Activated CD4-positive, alpha-beta memory T cell treated with anti-CD3 and anti-CD28 coated beads, Interleukin-2, amount 10 ng/mL, durations not matched to agents 7 days and 5 days (primary cell): ENCODE measurements around the gene PATE1. TPM values are rescaled to one million over a fixed set of nuclear protein-coding genes. Genes with fewer than 3 reads are reported as not detected.
"Not testable (repeated sequence)": the region's sequence is repeated elsewhere in the genome, so short reads cannot be mapped to it uniquely, and the experiment has no call there.

Experiments
- CTCF ChIA-PET: fragments of 350-600 bp; sonication (Branson Sonifier 250); formaldehyde crosslinking; loops from one replicate; lab custom pipeline; 2021; ENCODE audit warnings: antibody characterized with exemption, inconsistent platforms; lab: Charles Lee
- POLR2A ChIA-PET: fragments of 350-600 bp; sonication (Branson Sonifier 250); formaldehyde crosslinking; loops from one replicate; lab custom pipeline; 2021; ENCODE audit warnings: antibody characterized with exemption; lab: Charles Lee
- DNase-seq: peaks from one replicate; pipeline ENCODE4 v3.0.0-alpha.2; 2020
- H3K27ac Mint-ChIP-seq: one replicate; pipeline ENCODE4 v1.8.0; 2021; ENCODE audit warnings: mild to moderate bottlenecking, mixed read lengths
- H3K27me3 Mint-ChIP-seq: one replicate; pipeline ENCODE4 v1.8.0; 2021; ENCODE audit warnings: mixed read lengths
- H3K36me3 Mint-ChIP-seq: one replicate; pipeline ENCODE4 v1.8.0; 2021; ENCODE audit warnings: low read depth, mixed read lengths
- H3K4me1 Mint-ChIP-seq: one replicate; pipeline ENCODE4 v1.8.0; 2021; ENCODE audit warnings: mixed read lengths
- H3K4me3 Mint-ChIP-seq: one replicate; pipeline ENCODE4 v1.8.0; 2021; ENCODE audit warnings: mild to moderate bottlenecking, mixed read lengths
- H3K9me3 Mint-ChIP-seq: one replicate; pipeline ENCODE4 v1.8.0; 2021; ENCODE audit warnings: mixed read lengths
- total RNA-seq, 2 experiments: library from RNA; stranded (reverse); gene quantifications; one replicate each; pipeline ENCODE4 v1.2.3, GENCODE V29; 2021

Gene PATE1, protein sequence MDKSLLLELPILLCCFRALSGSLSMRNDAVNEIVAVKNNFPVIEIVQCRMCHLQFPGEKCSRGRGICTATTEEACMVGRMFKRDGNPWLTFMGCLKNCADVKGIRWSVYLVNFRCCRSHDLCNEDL
- total RNA-seq, result not detected

DNA sequence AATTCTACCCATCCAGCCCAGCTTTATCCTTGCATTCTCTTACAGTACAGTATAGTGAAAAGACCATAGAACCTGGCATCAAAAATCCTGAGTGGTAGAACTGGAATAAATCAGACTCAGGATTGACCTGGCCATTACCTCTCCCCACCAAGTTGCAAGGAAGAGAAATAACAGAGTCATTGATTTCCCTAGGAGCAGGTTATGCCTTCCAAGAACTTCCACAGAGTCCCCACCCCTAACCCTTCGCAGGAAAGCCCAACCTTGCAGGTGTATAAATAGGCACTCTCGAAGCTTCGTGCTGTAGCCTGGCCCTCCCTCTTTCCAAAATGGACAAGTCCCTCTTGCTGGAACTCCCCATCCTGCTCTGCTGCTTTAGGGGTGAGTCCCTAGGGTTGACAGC lies at the start of gene PATE1:
Gene PATE1, plus strand, starts transcription at position 301 of the 400 bp plus-strand sequence. Its CDS starts 26 bp downstream, at position 327.
- Mint-ChIP-seq H3K4me1 (no peaks in the 10 kb centered on the region), H3K4me3 (no peak within 1 kb of the TSS), H3K36me3 (no peaks in the 10 kb centered on the region), H3K27me3 (peaks cover 13% of the 10 kb centered on the region), H3K9me3 (no peaks in the 10 kb centered on the region), H3K27ac (no peak within 1 kb of the TSS)
- DNase-seq, result no peak
- ChIA-PET POLR2A (interaction anchor here (0.9 kb wide), 1 partner anchor 203 kb away, joined by 3 read pairs; no protein-coding TSS in a partner anchor), CTCF (no interaction called here)

DNA sequence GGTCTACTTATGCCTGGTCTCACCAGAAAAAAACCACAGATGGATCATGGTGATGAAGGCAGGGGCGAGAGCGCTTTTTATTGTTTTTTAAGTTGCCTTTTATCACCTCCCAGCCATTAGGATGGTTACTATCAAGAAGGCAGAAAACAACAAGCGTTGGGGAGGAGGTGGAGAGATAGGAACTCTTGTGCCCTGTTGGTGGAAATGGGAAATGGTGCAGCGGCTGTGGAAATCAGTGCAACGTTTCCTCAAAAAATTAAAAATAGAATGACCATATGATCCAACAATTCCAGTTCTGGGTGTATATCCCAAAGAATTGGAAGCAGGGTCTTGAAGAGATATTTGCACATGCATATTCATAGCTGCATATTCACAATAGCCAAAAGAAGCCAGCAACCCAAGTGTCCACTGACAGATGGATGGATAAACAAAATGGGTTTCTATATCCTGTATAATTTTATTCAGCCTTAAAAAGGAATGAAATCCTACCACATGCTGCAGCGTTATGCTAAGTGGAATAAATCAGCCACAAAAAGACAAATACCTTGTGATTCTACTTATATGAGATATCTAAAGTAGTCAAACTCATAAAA lies 45.0 kb upstream of the PATE1 start:
- H3K27me3 Mint-ChIP-seq, result peaks cover 9% of the 10 kb centered on the region
- no peaks in the 10 kb centered on the region for H3K36me3 Mint-ChIP-seq
- H3K27ac Mint-ChIP-seq, result no peak overlapping the region
- H3K4me1 Mint-ChIP-seq, result no peaks in the 10 kb centered on the region
- H3K9me3 Mint-ChIP-seq, result no peaks in the 10 kb centered on the region
- no peak for DNase-seq
- H3K4me3 Mint-ChIP-seq, result no peak overlapping the region
- CTCF ChIA-PET, result no interaction called here
- POLR2A ChIA-PET, result no interaction called here

DNA sequence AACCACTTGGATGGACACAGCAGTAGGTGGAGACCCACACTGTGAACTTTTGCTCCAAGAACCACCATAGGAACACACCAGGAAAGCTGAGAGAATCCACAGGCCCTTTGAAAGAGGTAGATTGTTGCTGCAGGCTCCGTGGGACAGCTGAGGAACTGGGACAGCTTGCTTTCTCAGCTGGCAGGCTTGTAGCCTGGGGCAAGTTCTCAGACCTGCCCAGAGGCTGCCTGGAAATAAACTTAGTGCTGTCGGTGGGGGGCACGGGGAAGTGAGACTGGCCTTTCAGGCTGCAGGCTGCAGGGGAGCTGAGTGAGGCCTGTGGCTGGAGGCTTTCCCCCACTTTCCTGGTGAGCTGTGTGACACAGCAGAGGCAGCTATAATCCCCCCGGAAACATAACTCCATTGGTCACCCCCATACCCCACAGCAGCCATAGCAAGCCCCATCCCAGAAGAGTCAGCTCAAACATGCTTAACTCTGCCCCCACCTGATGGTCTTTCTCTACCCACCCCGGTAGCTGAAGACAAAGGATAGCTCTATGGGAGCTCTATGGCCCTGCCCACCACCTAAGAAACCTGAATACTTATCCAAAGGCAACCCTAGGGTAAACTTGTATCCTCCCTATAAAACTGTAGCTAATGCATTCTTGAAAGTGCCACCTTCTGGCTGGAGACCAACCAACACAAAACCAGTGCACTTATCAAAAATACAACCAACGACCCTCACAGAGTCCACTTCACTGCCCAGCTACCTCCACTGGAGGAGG lies 44.0 kb upstream of the PATE1 start:
- ChIA-PET POLR2A (no interaction called here), CTCF (interaction anchor here (0.5 kb wide), 1 partner anchor 217 kb away, joined by 3 read pairs; no protein-coding TSS in a partner anchor)
- no peak for DNase-seq
- Mint-ChIP-seq H3K36me3 (no peaks in the 10 kb centered on the region), H3K4me1 (no peaks in the 10 kb centered on the region), H3K9me3 (no peaks in the 10 kb centered on the region), H3K27ac (no peak overlapping the region), H3K27me3 (peaks cover 14% of the 10 kb centered on the region), H3K4me3 (no peak overlapping the region)

DNA sequence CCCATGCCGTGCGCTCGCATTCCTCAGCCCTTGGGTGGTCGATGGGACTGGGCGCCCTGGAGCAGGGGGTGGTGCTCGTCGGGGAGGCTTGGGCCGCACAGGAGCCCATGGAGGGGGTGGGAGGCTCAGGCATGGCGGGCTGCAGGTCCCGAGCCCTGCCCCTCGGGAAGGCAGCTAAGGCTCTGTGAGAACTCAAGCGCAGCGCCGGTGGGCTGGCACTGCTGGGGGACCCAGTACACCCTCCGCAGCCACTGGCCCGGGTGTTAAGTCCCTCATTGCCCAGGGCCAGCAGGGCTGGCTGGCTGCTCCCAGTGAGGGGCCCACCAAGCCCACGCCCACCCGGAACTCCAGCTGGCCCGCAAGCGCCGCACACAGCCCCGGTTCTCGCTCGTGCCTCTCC lies 41.4 kb upstream of the PATE1 start:
- H3K27ac Mint-ChIP-seq, H3K4me3 Mint-ChIP-seq, DNase-seq, POLR2A ChIA-PET, H3K4me1 Mint-ChIP-seq, CTCF ChIA-PET, H3K36me3 Mint-ChIP-seq, H3K9me3 Mint-ChIP-seq: not testable (repeated sequence)
- H3K27me3 Mint-ChIP-seq, result peaks cover 33% of the 10 kb centered on the region

DNA sequence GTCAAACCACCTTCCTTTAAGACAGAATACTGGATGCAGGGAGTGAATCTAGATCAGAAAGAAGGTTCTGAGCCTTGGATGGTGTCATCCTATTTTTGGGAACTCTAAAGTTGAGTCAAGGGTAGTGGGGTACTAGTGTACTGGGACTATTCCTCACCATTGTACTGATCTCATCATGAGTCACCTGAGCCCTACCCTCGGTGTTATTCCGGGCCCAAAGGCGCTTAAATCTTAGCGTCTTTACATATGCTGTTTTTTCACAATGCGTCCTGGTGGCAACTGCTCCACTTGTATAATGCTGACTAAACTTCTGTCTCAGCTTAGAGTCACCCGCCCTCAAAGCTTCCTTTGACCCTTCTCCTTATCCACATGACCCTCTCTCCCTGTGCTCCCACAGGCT lies 25.3 kb upstream of the PATE1 start:
- DNase-seq, result no peak

DNA sequence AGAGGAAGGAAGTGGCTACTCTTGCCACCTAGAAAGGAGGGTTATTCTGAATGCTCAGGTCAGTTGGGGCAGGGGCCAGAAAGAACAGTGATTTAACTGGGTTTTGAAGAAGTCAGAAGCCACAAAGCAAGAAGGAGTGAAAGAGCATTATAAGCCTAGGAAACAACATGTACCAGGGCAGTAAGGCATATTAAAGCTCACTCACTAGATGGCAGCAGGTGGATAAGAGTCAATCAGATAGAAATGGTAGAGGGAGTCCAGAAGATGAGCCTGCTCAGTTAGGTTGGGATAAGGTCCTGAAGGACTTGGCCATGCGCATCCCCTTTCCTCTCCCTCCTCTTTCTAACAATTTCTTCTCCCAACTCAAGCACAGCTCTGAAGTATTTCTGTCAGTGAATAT lies 22.0 kb upstream of the PATE1 start:
- CTCF ChIA-PET, result interaction anchor here (1.5 kb wide), 1 partner anchor 154 kb away, joined by 4 read pairs; no protein-coding TSS in a partner anchor
- H3K27me3 Mint-ChIP-seq, result peaks cover 16% of the 10 kb centered on the region

More for the DNA sequence above, 25.3 kb upstream of the PATE1 start:
- Mint-ChIP-seq H3K4me3 (no peak overlapping the region), H3K27me3 (peaks cover 14% of the 10 kb centered on the region), H3K9me3 (no peaks in the 10 kb centered on the region), H3K27ac (no peak overlapping the region), H3K36me3 (no peaks in the 10 kb centered on the region), H3K4me1 (no peaks in the 10 kb centered on the region)
- ChIA-PET POLR2A (no interaction called here), CTCF (no interaction called here)

DNA sequence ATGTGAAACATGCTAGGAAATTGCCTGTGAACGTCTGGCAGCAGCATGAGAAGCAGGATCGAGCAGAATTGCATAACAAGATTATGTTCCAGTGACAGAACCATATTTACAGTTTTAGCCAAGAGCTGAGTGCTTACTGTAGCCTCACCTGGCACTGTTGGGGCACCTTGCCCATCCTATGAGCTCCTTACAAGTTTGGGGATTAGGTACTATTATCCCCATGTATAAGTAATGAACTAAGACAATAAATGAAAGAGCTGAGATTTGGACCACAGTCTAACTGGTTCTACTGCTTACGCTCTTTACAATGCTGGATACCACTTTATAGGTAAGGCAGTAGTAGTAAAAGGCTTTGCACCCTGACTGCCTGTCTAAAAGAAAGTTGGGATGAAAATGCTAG lies 17.1 kb upstream of the PATE1 start:
- no peaks in the 10 kb centered on the region for H3K36me3 Mint-ChIP-seq
- H3K4me3 Mint-ChIP-seq, result no peak overlapping the region
- peaks cover 8% of the 10 kb centered on the region for H3K27me3 Mint-ChIP-seq
- no peaks in the 10 kb centered on the region for H3K9me3 Mint-ChIP-seq
- no peaks in the 10 kb centered on the region for H3K4me1 Mint-ChIP-seq
- no peak overlapping the region for H3K27ac Mint-ChIP-seq
- ChIA-PET POLR2A (no interaction called here), CTCF (no interaction called here)
- DNase-seq, result no peak

More for the DNA sequence above, 22.0 kb upstream of the PATE1 start:
- H3K9me3 Mint-ChIP-seq, result no peaks in the 10 kb centered on the region
- no peaks in the 10 kb centered on the region for H3K4me1 Mint-ChIP-seq
- H3K36me3 Mint-ChIP-seq, result no peaks in the 10 kb centered on the region
- no peak overlapping the region for H3K4me3 Mint-ChIP-seq
- POLR2A ChIA-PET, result no interaction called here
- no peak overlapping the region for H3K27ac Mint-ChIP-seq
- no peak for DNase-seq

DNA sequence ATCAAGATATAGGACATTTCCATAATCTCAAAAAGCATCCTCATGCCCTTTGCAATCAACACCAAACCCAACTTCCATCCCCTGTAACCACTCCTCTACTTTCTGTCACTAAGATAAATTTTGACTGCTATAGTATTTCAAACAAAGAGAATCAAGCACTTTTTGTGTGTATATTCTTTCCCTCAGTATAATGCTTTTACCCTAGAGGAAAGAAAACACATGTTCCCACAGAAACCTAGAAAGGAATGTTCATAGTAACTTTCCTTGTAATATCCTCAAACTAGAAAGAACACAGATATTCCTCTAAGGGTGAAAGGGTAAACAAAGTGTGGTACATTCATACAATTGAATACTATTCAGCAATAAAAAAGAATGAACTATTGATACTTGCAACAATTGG lies 5.5 kb upstream of the PATE1 start:
- no peaks in the 10 kb centered on the region for H3K36me3 Mint-ChIP-seq
- no peak overlapping the region for H3K4me3 Mint-ChIP-seq
- no peak for DNase-seq
- ChIA-PET CTCF (no interaction called here), POLR2A (no interaction called here)
- no peaks in the 10 kb centered on the region for H3K9me3 Mint-ChIP-seq
- H3K4me1 Mint-ChIP-seq, result no peaks in the 10 kb centered on the region
- H3K27me3 Mint-ChIP-seq, result peaks cover 21% of the 10 kb centered on the region
- H3K27ac Mint-ChIP-seq, result no peak overlapping the region

DNA sequence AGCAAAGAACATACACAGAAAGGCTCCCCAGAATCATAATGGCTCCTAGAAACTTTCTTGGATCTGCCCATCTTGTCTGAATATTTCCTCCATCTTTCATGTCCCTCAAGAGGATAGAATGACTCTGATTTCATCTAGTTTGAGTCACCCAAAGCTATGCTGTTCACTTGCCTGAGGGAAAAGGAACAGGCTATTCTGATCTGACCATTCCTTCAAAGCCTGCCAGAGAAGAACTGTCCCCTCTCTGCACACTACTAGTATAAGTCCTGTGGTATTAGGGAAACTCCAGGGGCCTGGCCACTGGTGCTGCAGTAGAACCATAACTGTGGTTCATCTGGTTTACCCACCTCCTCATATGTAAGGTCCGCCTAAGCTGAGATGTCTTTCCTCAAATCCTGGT lies 2.4 kb upstream of the PATE1 start:
- ChIA-PET CTCF (no interaction called here), POLR2A (no interaction called here)
- H3K36me3 Mint-ChIP-seq, result no peaks in the 10 kb centered on the region
- no peak for DNase-seq
- H3K27ac Mint-ChIP-seq, result no peak overlapping the region
- peaks cover 12% of the 10 kb centered on the region for H3K27me3 Mint-ChIP-seq
- H3K9me3 Mint-ChIP-seq, result no peaks in the 10 kb centered on the region
- no peaks in the 10 kb centered on the region for H3K4me1 Mint-ChIP-seq
- H3K4me3 Mint-ChIP-seq, result no peak overlapping the region

DNA sequence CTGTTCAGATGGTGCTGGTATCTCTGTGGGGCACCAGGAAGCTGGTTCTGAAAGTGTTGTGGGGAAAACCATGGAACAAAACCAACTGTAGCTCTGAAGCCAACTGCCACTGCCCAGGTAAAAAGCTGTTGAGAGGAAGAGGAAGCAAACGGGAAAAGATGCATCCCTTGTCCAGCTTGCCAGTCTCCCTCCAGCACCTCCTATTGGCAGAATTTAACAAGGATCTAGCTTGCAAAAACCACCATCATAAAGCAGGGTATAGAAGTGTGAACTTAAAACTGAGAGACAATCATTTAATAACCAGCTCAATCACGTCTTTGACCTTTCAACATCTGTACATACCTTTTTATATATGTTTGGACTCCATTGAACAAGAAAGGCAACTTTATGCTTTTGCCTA lies 4.5 kb downstream of the PATE1 start:
- Mint-ChIP-seq H3K36me3 (no peaks in the 10 kb centered on the region), H3K9me3 (no peaks in the 10 kb centered on the region), H3K4me1 (no peaks in the 10 kb centered on the region), H3K4me3 (no peak overlapping the region), H3K27me3 (peaks cover 5% of the 10 kb centered on the region), H3K27ac (no peak overlapping the region)
- CTCF ChIA-PET, result no interaction called here
- POLR2A ChIA-PET, result no interaction called here
- DNase-seq, result no peak

DNA sequence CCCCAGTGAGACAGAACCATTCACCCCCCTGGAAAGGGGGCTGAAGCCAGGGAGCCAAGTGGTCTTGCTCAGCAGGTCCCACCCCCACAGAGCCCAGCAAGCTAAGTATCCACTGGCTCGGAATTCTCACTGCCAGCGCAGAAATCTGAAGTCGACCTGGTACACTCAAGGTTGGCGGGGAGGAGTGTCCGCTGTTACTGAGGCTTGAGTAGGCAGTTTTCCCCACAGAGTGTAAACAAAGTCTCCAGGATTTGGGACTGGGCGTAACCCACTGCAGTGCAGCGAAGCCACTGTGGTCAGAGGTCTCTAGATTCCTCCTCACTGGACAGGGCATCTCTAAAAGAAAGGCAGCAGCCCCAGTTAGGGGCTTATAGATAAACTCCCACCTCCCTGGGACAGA lies 10.0 kb downstream of the PATE1 start:
- Mint-ChIP-seq H3K27me3 (peaks cover 13% of the 10 kb centered on the region), H3K4me3 (no peak overlapping the region), H3K9me3 (no peaks in the 10 kb centered on the region), H3K4me1 (no peaks in the 10 kb centered on the region), H3K36me3 (no peaks in the 10 kb centered on the region), H3K27ac (no peak overlapping the region)
- DNase-seq, result no peak
- ChIA-PET POLR2A (no interaction called here), CTCF (no interaction called here)

DNA sequence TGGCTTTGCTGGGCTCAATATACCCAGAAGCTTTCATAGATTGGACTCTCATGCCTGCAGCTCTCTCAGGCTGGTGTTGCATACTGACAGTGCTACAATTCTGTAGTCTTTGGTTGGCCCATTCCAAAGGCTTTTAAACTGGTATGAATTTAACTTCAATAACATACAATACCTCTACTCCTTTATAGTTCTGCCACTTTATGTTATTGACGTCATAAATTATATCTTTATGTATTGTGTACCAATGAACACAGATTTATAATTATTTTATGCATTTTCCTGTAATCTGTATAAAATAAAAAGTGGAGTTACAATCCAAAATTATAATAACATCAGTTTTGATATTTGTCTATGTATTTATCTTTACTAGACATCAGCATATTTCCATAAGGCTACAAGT lies 16.4 kb downstream of the PATE1 start:
- no peak overlapping the region for H3K4me3 Mint-ChIP-seq
- CTCF ChIA-PET, result no interaction called here
- no peak for DNase-seq
- H3K9me3 Mint-ChIP-seq, result no peaks in the 10 kb centered on the region
- no peaks in the 10 kb centered on the region for H3K36me3 Mint-ChIP-seq
- H3K4me1 Mint-ChIP-seq, result no peaks in the 10 kb centered on the region
- POLR2A ChIA-PET, result no interaction called here
- no peak overlapping the region for H3K27ac Mint-ChIP-seq
- peaks cover 15% of the 10 kb centered on the region for H3K27me3 Mint-ChIP-seq

DNA sequence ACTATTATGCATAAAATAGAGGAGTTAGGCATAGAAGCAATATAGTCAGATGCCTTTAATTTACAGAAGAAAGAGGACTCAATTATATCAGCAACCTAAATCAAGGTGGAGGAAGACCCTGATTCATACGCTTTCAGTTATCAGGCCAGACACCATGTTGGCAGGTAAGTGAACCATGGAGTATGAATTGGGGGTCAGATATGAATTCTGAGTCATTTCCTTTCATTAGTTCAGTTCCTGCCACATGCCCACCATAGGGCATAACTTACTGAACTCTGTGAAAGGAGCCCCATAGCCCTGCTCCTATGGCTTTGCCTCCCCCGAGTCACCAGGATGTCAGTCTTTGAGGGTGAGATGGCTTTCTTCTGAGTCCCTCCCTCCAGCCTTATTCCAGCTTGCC lies 17.4 kb downstream of the PATE1 start:
- Mint-ChIP-seq H3K27me3 (peaks cover 12% of the 10 kb centered on the region), H3K36me3 (no peaks in the 10 kb centered on the region), H3K4me3 (no peak overlapping the region), H3K27ac (no peak overlapping the region), H3K4me1 (no peaks in the 10 kb centered on the region), H3K9me3 (no peaks in the 10 kb centered on the region)
- ChIA-PET POLR2A (no interaction called here), CTCF (no interaction called here)
- no peak for DNase-seq
